Skeletal muscle tissue (tissue), 4 donors: ENCODE measurements around the gene POU6F2. TPM values are rescaled to one million over a fixed set of nuclear protein-coding genes. Genes with fewer than 3 reads are reported as not detected.

Experiments
- H3K27ac ChIP-seq: one replicate; pipeline ENCODE4 v1.7.0; 2013; ENCODE audit warnings: mild to moderate bottlenecking, low read depth, low read length, inconsistent platforms
- H3K27me3 ChIP-seq, 3 donors: one replicate each; pipeline ENCODE4 v1.7.0; 2013; ENCODE audit warnings: low read length in 3 of 3; ENCODE audit not compliant: control insufficient read depth in 3 of 3, insufficient read depth in 3 of 3
- H3K36me3 ChIP-seq, 3 donors: one replicate each; pipeline ENCODE4 v1.7.0; 2013; ENCODE audit warnings: low read length in 3 of 3; ENCODE audit not compliant: control insufficient read depth in 3 of 3, insufficient read depth in 3 of 3
- H3K4me1 ChIP-seq, 3 donors: one replicate each; pipeline ENCODE4 v1.7.0; 2013; ENCODE audit warnings: low read length in 3 of 3, mild to moderate bottlenecking in 3 of 3; ENCODE audit not compliant: control insufficient read depth in 3 of 3, insufficient read depth in 3 of 3
- H3K4me3 ChIP-seq, 3 donors: one replicate each; pipeline ENCODE4 v1.7.0; 2013; ENCODE audit warnings: low read length in 3 of 3
- H3K9ac ChIP-seq, 3 donors: one replicate each; pipeline ENCODE4 v1.7.0; 2013; ENCODE audit warnings: low read length in 3 of 3, mild to moderate bottlenecking in 3 of 3, moderate library complexity in 2 of 3, low read depth in 1 of 3
- H3K9me3 ChIP-seq, 3 donors: one replicate each; pipeline ENCODE4 v1.7.0; 2013; ENCODE audit warnings: low read length in 3 of 3; ENCODE audit not compliant: control insufficient read depth in 3 of 3
- total RNA-seq: library from RNA; depleted of rRNA; stranded (reverse); fragments of >200 nt; gene quantifications from one replicate; pipeline ENCODE4 v1.2.3, GENCODE V29; 2014
- donor health status: Osteomylitis.

POU6F2 gene
- total RNA-seq, 1 donor from 2014 or later, result not detected

- Histone ChIP-seq H3K4me1 (no peaks in the 10 kb centered on the region), H3K9me3 (no peaks in the 10 kb centered on the region), H3K36me3 (no peaks in the 10 kb centered on the region), H3K9ac (no peak overlapping the region), H3K27me3 (no peaks in the 10 kb centered on the region), H3K27ac (no peak overlapping the region), H3K4me3 (no peak overlapping the region)
These were observed 118.3 kb downstream of the POU6F2 start for GRCh38 chr7:39095875-39096619.

- no peaks in the 10 kb centered on the region for H3K27me3 ChIP-seq
- H3K27ac ChIP-seq, result no peak overlapping the region
- H3K36me3 ChIP-seq, result no peaks in the 10 kb centered on the region
- no peaks in the 10 kb centered on the region for H3K4me1 ChIP-seq
- no peak overlapping the region for H3K9ac ChIP-seq
- no peak overlapping the region for H3K4me3 ChIP-seq
- H3K9me3 ChIP-seq, result no peaks in the 10 kb centered on the region
These were observed 120.8 kb downstream of the POU6F2 start for GRCh38 chr7:39098506-39098905.

- Histone ChIP-seq H3K4me1 (no peaks in the 10 kb centered on the region), H3K27me3 (no peaks in the 10 kb centered on the region), H3K36me3 (no peaks in the 10 kb centered on the region), H3K27ac (no peak overlapping the region), H3K4me3 (no peak overlapping the region), H3K9ac (no peak overlapping the region), H3K9me3 (no peaks in the 10 kb centered on the region)
These were observed 121.4 kb downstream of the POU6F2 start for GRCh38 chr7:39099146-39099545.

- H3K9me3 ChIP-seq, result no peaks in the 10 kb centered on the region
- no peaks in the 10 kb centered on the region for H3K27me3 ChIP-seq
- no peak overlapping the region for H3K27ac ChIP-seq
- H3K9ac ChIP-seq, result no peak overlapping the region
- H3K36me3 ChIP-seq, result no peaks in the 10 kb centered on the region
- no peaks in the 10 kb centered on the region for H3K4me1 ChIP-seq
- no peak overlapping the region for H3K4me3 ChIP-seq
These were observed 122.6 kb downstream of the POU6F2 start for GRCh38 chr7:39100270-39100669.

- Histone ChIP-seq H3K36me3 (no peaks in the 10 kb centered on the region), H3K27me3 (no peaks in the 10 kb centered on the region), H3K4me1 (no peaks in the 10 kb centered on the region), H3K4me3 (no peak overlapping the region), H3K9me3 (no peaks in the 10 kb centered on the region), H3K27ac (no peak overlapping the region), H3K9ac (no peak overlapping the region)
These were observed 124.5 kb downstream of the POU6F2 start for GRCh38 chr7:39102234-39102633.

GRCh38 chr7:39105720-39106119, 128.0 kb downstream of the POU6F2 start:
- Histone ChIP-seq H3K4me3 (no peak overlapping the region), H3K4me1 (no peaks in the 10 kb centered on the region), H3K36me3 (no peaks in the 10 kb centered on the region), H3K9me3 (no peaks in the 10 kb centered on the region), H3K9ac (no peak overlapping the region), H3K27ac (no peak overlapping the region), H3K27me3 (no peaks in the 10 kb centered on the region)

- H3K36me3 ChIP-seq, result no peaks in the 10 kb centered on the region
- no peak overlapping the region for H3K9ac ChIP-seq
- H3K27ac ChIP-seq, result no peak overlapping the region
- H3K4me3 ChIP-seq, result no peak overlapping the region
- H3K9me3 ChIP-seq, result no peaks in the 10 kb centered on the region
- peaks cover 0 to 2% (median 2%) of the 10 kb centered on the region in 3 donors for H3K4me1 ChIP-seq
- H3K27me3 ChIP-seq, result peaks cover 0 to 3% (median 0%) of the 10 kb centered on the region in 3 donors
These were observed 148.1 kb downstream of the POU6F2 start for GRCh38 chr7:39125846-39126245.

- Histone ChIP-seq H3K27me3 (peaks cover 0 to 7% (median 5%) of the 10 kb centered on the region in 3 donors), H3K4me3 (no peak overlapping the region), H3K36me3 (no peaks in the 10 kb centered on the region), H3K4me1 (peaks cover 0 to 7% (median 2%) of the 10 kb centered on the region in 3 donors), H3K9me3 (no peaks in the 10 kb centered on the region), H3K27ac (no peak overlapping the region), H3K9ac (no peak overlapping the region)
These were observed 149.3 kb downstream of the POU6F2 start for GRCh38 chr7:39127058-39127457.

- H3K9ac ChIP-seq, result no peak overlapping the region
- H3K27ac ChIP-seq, result no peak overlapping the region
- no peak overlapping the region for H3K4me3 ChIP-seq
- peaks cover 0 to 7% (median 5%) of the 10 kb centered on the region in 3 donors for H3K27me3 ChIP-seq
- H3K9me3 ChIP-seq, result no peaks in the 10 kb centered on the region
- no peaks in the 10 kb centered on the region for H3K36me3 ChIP-seq
- peaks cover 0 to 7% (median 2%) of the 10 kb centered on the region in 3 donors for H3K4me1 ChIP-seq
These were observed 150.7 kb downstream of the POU6F2 start for GRCh38 chr7:39128287-39128843.

- peaks cover 0 to 10% (median 5%) of the 10 kb centered on the region in 3 donors for H3K27me3 ChIP-seq
- no peak overlapping the region for H3K27ac ChIP-seq
- no peak overlapping the region for H3K4me3 ChIP-seq
- no peaks in the 10 kb centered on the region for H3K36me3 ChIP-seq
- H3K9me3 ChIP-seq, result no peaks in the 10 kb centered on the region
- H3K4me1 ChIP-seq, result peaks cover 0 to 7% (median 2%) of the 10 kb centered on the region in 3 donors
- no peak overlapping the region for H3K9ac ChIP-seq
These were observed 152.6 kb downstream of the POU6F2 start for GRCh38 chr7:39130274-39130673.
